Measurements from ENCODE around the gene ZNF697. TPM values are rescaled to one million over a fixed set of nuclear protein-coding genes. Genes with fewer than 3 reads are reported as not detected.

ZNF697 gene
- total RNA-seq, 1 donor from 2014 or later: 9.4 TPM

GRCh38 chr1:119680723-119681122, 32.7 kb upstream of the ZNF697 start:
- peaks cover 4% of the 10 kb centered on the region for H3K4me1 ChIP-seq
- no peaks in the 10 kb centered on the region for H3K27me3 ChIP-seq (ENCODE audit: low read depth)
- H3K36me3 ChIP-seq: no peaks in the 10 kb centered on the region
- H3K4me3 ChIP-seq: no peak overlapping the region
- no peaks in the 10 kb centered on the region for H3K9me3 ChIP-seq (replicated peaks)
- intact Hi-C loops (cut with micrococcal nuclease): no loop called here
- DNase-seq: no peak
- H3K27ac ChIP-seq (replicated peaks): no peak overlapping the region
- TF ChIP-seq CTCF (IDR thresholded peaks at IDR 0.05; ENCODE audit: borderline replicate concordance): no peak

- Histone ChIP-seq H3K9me3 (replicated peaks) (no peaks in the 10 kb centered on the region), H3K4me1 (peaks cover 9% of the 10 kb centered on the region), H3K27ac (replicated peaks) (no peak overlapping the region), H3K27me3 (ENCODE audit: low read depth) (no peaks in the 10 kb centered on the region), H3K4me3 (no peak overlapping the region), H3K36me3 (no peaks in the 10 kb centered on the region)
- intact Hi-C loops (cut with micrococcal nuclease): no loop called here
- no peak for DNase-seq
- TF ChIP-seq CTCF (IDR thresholded peaks at IDR 0.05; ENCODE audit: borderline replicate concordance): no peak
Measured at GRCh38 chr1:119680193-119680592, 32.1 kb upstream of the ZNF697 start.

- Histone ChIP-seq H3K9me3 (replicated peaks) (no peaks in the 10 kb centered on the region), H3K27me3 (ENCODE audit: low read depth) (no peaks in the 10 kb centered on the region), H3K4me1 (peaks cover 11% of the 10 kb centered on the region), H3K36me3 (no peaks in the 10 kb centered on the region), H3K4me3 (no peak overlapping the region), H3K27ac (replicated peaks) (no peak overlapping the region)
- no peak for TF ChIP-seq CTCF (IDR thresholded peaks at IDR 0.05; ENCODE audit: borderline replicate concordance)
- intact Hi-C loops (cut with micrococcal nuclease): loop anchor here (5.0 to 10.0 kb wide), 2 partner anchors 62 to 134 kb away; no protein-coding TSS in a partner anchor
- DNase-seq: no peak
Measured at GRCh38 chr1:119679223-119679622, 31.2 kb upstream of the ZNF697 start.

GRCh38 chr1:119676571-119677206, 28.6 kb upstream of the ZNF697 start:
- Histone ChIP-seq H3K27me3 (ENCODE audit: low read depth) (no peaks in the 10 kb centered on the region), H3K36me3 (no peaks in the 10 kb centered on the region), H3K4me3 (no peak overlapping the region), H3K9me3 (replicated peaks) (no peaks in the 10 kb centered on the region), H3K27ac (replicated peaks) (peak overlapping the region; percentile 32), H3K4me1 (peaks cover 11% of the 10 kb centered on the region)
- TF ChIP-seq CTCF (IDR thresholded peaks at IDR 0.05; ENCODE audit: borderline replicate concordance): no peak
- intact Hi-C loops (cut with micrococcal nuclease): loop anchor here (5.0 to 10.0 kb wide), 2 partner anchors 59 to 132 kb away; no protein-coding TSS in a partner anchor
- DNase-seq: no peak

- peak overlapping the region; percentile 39 for H3K27ac ChIP-seq (replicated peaks)
- intact Hi-C loops (cut with micrococcal nuclease): loop anchor here (5.0 to 10.0 kb wide), 2 partner anchors 58 to 131 kb away; no protein-coding TSS in a partner anchor
- no peaks in the 10 kb centered on the region for H3K27me3 ChIP-seq (ENCODE audit: low read depth)
- TF ChIP-seq CTCF (IDR thresholded peaks at IDR 0.05; ENCODE audit: borderline replicate concordance): peak; percentile 93
- peak overlapping the region; percentile 54 for H3K4me3 ChIP-seq
- H3K9me3 ChIP-seq (replicated peaks): no peaks in the 10 kb centered on the region
- no peaks in the 10 kb centered on the region for H3K36me3 ChIP-seq
- peaks cover 11% of the 10 kb centered on the region for H3K4me1 ChIP-seq
- DNase-seq: peak; percentile 38
Measured at GRCh38 chr1:119675349-119676345, 27.6 kb upstream of the ZNF697 start.

Measured in left ventricle myocardium inferior (tissue), 1 donor.